ENCODE results near the gene ZNF793.

Gene ZNF793

GRCh38 chr19:37466798-37467607 lies 39.7 kb upstream of the ZNF793 start, which contains the start of gene ZNF569 (continued):
- TF ChIP-seq YY1 (tag by site-specific recombination; IDR thresholded peaks at IDR 0.05) (peak; percentile 84), ZSCAN18 (tag by site-specific recombination; IDR thresholded peaks at IDR 0.05) (peak; percentile 95), ZNF19 (tag by site-specific recombination; IDR thresholded peaks at IDR 0.05; ENCODE audit: low read depth) (peak; percentile 59; the same call in 1 of the 2 replicates), ZNF830 (tag by site-specific recombination; IDR thresholded peaks at IDR 0.05; ENCODE audit: low read depth) (no peak), ZSCAN5A (tag by site-specific recombination; IDR thresholded peaks at IDR 0.05) (peak; percentile 70), SP2 (tag by site-specific recombination; IDR thresholded peaks at IDR 0.05) (peak; percentile 73), ZNF433 (tag by site-specific recombination; IDR thresholded peaks at IDR 0.05; ENCODE audit: low read depth) (no peak), REST (tag by site-specific recombination; IDR thresholded peaks at IDR 0.05) (peak; percentile 46; the same call in 1 of the 2 replicates), ZNF785 (tag by site-specific recombination; IDR thresholded peaks at IDR 0.05) (peak; percentile 81), ZBTB17 (tag by site-specific recombination; IDR thresholded peaks at IDR 0.05) (peak; percentile 99), RBAK (tag by site-specific recombination; IDR thresholded peaks at IDR 0.05) (no peak), SP7 (tag by site-specific recombination; IDR thresholded peaks at IDR 0.05) (peak; percentile 91), WT1 (tag by site-specific recombination; IDR thresholded peaks at IDR 0.05) (peak; percentile 70), BCL11B (tag by site-specific recombination; IDR thresholded peaks at IDR 0.05; ENCODE audit: low read depth) (0 out of 2 replicates have a peak, but pooled peaks have one; percentile 9), ZNF391 (tag by site-specific recombination; IDR thresholded peaks at IDR 0.05; ENCODE audit: borderline replicate concordance, low read depth) (peak; percentile 57), ZNF76 (tag by site-specific recombination; IDR thresholded peaks at IDR 0.05; ENCODE audit: borderline replicate concordance, low read depth) (peak; percentile 100), PRDM1 (tag by site-specific recombination; IDR thresholded peaks at IDR 0.05) (peak; percentile 56; the same call in 1 of the 2 replicates), ZNF624 (tag by site-specific recombination; IDR thresholded peaks at IDR 0.05) (no peak), KLF1 (tag by site-specific recombination; IDR thresholded peaks at IDR 0.05) (peak; percentile 81), ZNF121 (tag by site-specific recombination; IDR thresholded peaks at IDR 0.05) (peak; percentile 7; the same call in 1 of the 2 replicates), KLF16 (tag by site-specific recombination; IDR thresholded peaks at IDR 0.05) (peak; percentile 74), ZNF521 (tag by site-specific recombination; IDR thresholded peaks at IDR 0.05) (no peak), ZNF558 (tag by site-specific recombination; IDR thresholded peaks at IDR 0.05) (peak; percentile 80; the same call in 1 of the 2 replicates), ZNF23 (tag by site-specific recombination; IDR thresholded peaks at IDR 0.05; ENCODE audit: borderline replicate concordance) (no peak), ZBTB26 (tag by site-specific recombination; optimal IDR thresholded peaks at IDR 0.05) (peak; percentile 95)
- TF ChIP-seq, protein P1, sequence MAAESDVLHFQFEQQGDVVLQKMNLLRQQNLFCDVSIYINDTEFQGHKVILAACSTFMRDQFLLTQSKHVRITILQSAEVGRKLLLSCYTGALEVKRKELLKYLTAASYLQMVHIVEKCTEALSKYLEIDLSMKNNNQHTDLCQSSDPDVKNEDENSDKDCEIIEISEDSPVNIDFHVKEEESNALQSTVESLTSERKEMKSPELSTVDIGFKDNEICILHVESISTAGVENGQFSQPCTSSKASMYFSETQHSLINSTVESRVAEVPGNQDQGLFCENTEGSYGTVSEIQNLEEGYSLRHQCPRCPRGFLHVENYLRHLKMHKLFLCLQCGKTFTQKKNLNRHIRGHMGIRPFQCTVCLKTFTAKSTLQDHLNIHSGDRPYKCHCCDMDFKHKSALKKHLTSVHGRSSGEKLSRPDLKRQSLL (tag by site-specific recombination; IDR thresholded peaks at IDR 0.05): no peak
- TF ChIP-seq, protein P2, sequence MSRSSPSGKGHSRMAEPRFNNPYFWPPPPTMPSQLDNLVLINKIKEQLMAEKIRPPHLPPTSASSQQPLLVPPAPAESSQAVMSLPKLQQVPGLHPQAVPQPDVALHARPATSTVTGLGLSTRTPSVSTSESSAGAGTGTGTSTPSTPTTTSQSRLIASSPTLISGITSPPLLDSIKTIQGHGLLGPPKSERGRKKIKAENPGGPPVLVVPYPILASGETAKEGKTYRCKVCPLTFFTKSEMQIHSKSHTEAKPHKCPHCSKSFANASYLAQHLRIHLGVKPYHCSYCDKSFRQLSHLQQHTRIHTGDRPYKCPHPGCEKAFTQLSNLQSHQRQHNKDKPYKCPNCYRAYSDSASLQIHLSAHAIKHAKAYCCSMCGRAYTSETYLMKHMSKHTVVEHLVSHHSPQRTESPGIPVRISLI (tag by site-specific recombination; IDR thresholded peaks at IDR 0.05): peak; percentile 91
